GM12873 (cell line): Measurements from ENCODE around the gene LAPTM4A.

Source experiments
- TF ChIP-seq, protein P1 (sequence below): IDR thresholded peaks from 2 replicates; pipeline ENCODE4 v1.5.1; 2012; ENCODE audit warnings: low read depth, mild to moderate bottlenecking, moderate library complexity, low read length, control low read depth; ENCODE audit not compliant: insufficient read depth; ENCODE audit errors: missing control alignments

The LAPTM4A gene

DNA sequence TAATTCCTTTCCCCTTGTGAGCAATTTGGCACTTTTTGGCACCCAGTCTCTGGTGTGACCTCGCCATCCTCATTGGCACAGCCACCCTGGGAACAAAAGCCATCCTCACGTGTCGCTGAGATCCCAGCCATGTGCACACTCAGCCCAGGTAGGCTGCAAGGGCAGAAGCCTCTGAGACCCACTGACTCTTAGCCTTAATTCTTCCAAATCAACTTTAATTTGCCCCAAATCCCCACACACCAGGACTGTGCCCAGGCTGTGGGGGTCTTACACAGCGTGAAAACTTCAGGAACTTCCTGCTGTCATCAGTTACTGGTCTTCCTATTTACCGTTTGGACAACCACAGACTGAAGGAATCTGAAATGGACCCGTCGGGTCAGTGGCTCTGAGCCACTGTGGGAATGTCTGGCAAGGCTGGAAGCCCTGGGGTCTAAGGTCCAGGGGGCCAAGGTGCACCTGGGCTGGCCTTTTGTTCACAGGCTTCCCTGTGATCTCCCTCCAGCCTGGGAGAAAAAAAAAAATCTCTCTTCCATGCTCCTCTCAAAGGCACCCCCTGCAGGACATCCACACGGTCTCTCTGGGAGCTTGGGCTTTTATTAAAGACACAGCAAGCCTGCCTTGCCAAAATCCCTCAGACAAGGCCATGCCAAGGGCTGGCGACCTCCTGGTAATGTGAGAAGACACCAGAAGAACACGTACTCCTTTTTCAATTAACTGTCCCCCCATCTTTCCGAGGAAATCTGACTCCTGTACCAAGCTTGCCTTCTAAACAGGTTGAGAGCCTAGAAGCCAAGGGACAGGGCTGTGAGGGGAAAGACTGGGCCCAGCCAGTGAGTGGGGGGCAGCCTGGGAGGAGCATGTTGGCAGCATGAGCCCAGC, 42.1 kb upstream of the LAPTM4A start:
- TF ChIP-seq, protein P1, sequence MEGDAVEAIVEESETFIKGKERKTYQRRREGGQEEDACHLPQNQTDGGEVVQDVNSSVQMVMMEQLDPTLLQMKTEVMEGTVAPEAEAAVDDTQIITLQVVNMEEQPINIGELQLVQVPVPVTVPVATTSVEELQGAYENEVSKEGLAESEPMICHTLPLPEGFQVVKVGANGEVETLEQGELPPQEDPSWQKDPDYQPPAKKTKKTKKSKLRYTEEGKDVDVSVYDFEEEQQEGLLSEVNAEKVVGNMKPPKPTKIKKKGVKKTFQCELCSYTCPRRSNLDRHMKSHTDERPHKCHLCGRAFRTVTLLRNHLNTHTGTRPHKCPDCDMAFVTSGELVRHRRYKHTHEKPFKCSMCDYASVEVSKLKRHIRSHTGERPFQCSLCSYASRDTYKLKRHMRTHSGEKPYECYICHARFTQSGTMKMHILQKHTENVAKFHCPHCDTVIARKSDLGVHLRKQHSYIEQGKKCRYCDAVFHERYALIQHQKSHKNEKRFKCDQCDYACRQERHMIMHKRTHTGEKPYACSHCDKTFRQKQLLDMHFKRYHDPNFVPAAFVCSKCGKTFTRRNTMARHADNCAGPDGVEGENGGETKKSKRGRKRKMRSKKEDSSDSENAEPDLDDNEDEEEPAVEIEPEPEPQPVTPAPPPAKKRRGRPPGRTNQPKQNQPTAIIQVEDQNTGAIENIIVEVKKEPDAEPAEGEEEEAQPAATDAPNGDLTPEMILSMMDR: peak; percentile 13

DNA sequence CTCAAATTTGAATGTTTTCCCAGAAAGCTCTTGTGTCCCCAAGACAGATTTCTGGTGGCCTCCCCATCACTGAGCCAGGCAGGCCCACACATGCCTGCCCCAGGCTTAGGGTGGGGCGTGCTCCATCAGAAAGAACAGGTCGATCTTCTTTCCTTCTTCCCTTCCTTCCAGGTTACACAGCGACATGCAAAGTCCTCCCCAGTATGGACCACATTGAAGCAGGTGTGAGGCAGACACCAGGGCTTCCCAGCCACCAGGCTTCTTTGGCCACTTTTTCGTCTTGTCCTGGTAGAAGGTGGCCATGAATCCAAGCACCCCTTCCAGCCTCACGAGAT, 41.4 kb upstream of the LAPTM4A start:
- TF ChIP-seq, protein P1: no peak

- TF ChIP-seq, protein P1: no peak
Observed at GRCh38 chr2:20092226-20092900, 40.9 kb upstream of the LAPTM4A start.

DNA sequence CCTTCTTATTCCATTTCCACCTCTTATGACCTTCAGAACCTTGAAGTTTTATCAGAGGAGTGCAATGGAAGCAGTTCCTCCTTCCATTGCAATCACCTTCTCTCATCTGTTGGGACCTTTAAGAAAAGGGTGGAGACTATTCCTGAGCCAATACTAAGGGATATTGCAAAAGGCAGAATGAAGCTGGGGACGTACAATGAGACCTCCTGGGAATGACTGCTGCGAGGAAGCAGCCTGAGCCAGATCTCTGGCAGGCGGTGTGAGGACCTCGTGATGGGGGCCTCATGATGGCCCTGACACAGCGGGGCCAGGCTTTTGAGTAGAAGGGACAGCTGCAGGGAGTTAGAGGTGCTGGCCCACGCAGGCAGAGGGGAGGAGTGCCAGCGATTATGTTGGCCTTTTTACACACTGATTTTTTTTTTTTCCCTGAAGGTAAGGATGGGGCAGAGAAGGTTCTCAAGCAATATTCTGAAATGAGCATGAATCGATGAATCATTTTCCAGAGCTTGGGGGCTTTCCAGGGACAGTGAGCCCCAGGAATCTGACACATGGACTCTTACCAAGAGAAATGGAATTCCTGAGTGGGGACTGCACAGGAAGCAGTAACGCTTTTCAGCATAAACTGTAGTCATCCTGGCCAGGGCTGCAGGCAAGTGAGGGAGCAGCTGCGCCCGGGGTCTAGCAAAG, 40.0 kb upstream of the LAPTM4A start:
- TF ChIP-seq, protein P1: no peak

GRCh38 chr2:20089715-20090464, 38.5 kb upstream of the LAPTM4A start:
- TF ChIP-seq, protein P1: no peak

DNA sequence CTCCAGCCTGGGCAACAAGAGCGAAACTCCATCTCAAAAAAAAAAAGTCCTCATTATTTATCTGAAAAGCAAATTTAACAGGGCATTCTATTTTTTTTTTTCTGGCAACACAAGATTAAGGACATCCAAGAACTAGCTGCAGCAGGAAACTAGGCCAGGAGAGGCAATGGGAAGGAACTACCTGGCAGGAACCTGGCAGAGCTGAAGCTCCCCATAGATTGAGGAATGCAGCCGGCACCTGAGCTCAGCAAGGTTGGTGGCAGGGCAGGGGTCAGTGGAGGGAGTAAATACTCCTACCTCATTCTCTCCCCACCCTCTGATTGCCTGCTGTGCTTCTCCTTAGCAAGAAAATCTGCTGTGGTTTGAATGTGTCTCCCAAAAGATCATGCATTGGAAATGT, 30.4 kb upstream of the LAPTM4A start:
- TF ChIP-seq, protein P1: no peak
